D721Med (cell line): ENCODE results near the gene MEFV.
"Not testable (repeated sequence)": the region's sequence is repeated elsewhere in the genome, so short reads cannot be mapped to it uniquely, and the experiment has no call there.

ENCODE experiments used
- DNase-seq: peaks from one replicate; pipeline ENCODE4 v3.0.0; 2011; ENCODE audit warnings: low spot score; ENCODE audit not compliant: insufficient read length
- FAIRE-seq: peaks from 2 replicates; lab custom pipeline; 2011; peaks lifted over from hg19 to GRCh38; lab: Jason Lieb, UNC
- CTCF ChIP-seq: IDR thresholded peaks from 2 replicates; pipeline ENCODE4 v1.5.1; 2012; ENCODE audit warnings: mild to moderate bottlenecking, control low read depth; ENCODE audit not compliant: insufficient read depth; ENCODE audit errors: missing control alignments

MEFV gene

DNA sequence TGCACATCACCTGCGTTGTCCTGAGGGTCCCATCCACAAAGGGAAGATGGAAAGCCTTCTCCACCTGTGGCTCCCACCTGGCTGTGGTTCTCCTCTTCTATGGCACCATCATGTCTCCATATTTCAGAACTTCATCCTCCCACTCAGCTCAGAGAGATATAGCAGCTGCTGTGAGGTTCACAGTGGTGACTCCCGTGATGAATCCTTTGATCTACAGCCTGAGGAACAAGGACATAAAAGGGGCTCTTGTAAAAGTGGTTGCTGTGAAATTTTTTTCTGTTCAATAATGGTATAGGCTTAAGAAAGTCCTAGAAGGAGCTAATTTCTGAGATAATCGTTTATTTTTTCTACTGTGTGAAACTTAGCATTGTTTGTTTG, 40.2 kb downstream of the MEFV start:
- DNase-seq: no peak
- no peak for TF ChIP-seq CTCF
- FAIRE-seq: no peak

DNA sequence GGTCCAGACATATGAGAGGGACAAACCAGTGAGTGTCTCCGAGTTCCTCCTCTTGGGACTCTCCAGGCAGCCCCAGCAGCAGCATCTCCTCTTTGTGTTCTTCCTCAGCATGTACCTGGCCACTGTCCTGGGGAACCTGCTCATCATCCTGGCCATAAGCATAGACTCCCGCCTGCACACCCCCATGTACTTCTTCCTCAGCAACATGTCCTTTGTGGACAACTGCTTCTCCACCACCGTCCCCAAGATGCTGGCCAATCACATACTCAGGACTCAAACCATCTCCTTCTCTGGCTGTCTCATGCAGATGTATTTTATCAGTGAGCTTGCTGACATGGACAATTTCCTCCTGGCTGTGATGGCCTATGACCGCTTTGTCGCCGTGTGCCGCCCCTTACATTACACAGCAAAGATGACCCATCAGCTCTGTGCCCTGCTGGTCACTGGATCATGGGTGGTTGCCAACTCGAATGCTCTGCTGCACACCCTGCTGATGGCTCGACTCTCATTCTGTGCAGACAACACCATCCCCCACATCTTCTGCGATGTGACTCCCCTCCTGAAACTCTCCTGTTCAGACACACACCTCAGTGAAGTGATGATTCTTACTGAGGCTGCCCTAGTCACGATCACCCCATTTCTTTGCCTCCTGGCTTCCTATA, 40.7 kb downstream of the MEFV start:
- no peak for TF ChIP-seq CTCF
- FAIRE-seq: no peak
- no peak for DNase-seq

DNA sequence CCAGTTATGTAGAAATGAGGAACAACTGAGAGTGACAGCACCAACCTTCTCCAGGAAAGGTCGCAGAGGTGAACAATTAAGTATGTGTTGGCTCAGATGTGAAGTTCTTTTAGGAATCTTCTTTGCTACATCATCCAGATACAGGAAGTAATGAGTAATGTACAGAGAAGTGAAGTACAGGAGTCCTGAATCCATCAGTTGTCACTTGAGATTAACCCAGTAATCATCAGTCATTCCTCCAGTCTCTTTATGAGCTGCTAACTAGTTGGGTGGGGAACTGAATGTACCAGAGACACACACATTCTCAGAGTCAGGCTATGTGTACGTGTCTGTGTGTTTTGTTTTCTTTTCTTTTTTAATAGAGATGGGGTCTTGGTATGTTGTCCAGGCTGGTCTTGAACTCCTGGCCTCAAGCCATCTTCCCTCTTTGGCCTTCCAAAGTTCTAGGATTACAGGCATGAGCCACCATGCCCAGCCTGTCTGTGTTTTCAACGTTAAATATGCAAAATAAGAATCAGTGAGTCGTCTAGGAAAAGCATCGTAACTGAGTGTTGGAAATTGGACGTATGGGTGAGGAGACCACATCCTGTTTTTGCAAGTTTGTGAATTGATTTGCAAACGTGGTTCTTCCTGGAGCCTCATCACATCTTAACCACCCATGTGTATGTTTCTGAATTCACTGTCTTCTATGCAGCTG, 41.4 kb downstream of the MEFV start:
- FAIRE-seq: no peak
- DNase-seq: no peak

DNA sequence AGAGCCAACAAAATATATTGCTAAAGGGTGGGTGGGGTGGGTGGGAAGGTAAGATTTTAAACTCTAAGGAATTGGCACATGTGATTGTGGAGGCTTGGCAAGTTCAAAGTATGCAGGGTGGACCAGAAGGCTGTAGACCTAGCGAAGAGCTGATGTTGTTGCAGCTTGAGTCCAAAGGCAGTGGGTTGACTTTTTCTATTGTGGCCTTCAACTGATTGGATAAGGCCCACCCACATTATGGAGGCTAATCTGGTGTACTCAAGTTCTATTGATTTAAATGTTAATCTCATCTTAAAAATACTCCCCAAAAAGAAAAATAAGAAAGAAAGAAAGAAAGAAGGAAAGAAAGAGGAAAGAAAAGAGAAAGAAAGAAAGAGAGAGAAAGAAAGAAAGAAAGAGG, 43.9 kb downstream of the MEFV start:
- DNase-seq: no peak
- no peak for TF ChIP-seq CTCF
- no peak for FAIRE-seq

More for the DNA sequence above, 41.4 kb downstream of the MEFV start:
- no peak for TF ChIP-seq CTCF

GRCh38 chr16:3212006-3212405, 44.4 kb downstream of the MEFV start:
- no peak for DNase-seq
- TF ChIP-seq CTCF: no peak
- FAIRE-seq: no peak

DNA sequence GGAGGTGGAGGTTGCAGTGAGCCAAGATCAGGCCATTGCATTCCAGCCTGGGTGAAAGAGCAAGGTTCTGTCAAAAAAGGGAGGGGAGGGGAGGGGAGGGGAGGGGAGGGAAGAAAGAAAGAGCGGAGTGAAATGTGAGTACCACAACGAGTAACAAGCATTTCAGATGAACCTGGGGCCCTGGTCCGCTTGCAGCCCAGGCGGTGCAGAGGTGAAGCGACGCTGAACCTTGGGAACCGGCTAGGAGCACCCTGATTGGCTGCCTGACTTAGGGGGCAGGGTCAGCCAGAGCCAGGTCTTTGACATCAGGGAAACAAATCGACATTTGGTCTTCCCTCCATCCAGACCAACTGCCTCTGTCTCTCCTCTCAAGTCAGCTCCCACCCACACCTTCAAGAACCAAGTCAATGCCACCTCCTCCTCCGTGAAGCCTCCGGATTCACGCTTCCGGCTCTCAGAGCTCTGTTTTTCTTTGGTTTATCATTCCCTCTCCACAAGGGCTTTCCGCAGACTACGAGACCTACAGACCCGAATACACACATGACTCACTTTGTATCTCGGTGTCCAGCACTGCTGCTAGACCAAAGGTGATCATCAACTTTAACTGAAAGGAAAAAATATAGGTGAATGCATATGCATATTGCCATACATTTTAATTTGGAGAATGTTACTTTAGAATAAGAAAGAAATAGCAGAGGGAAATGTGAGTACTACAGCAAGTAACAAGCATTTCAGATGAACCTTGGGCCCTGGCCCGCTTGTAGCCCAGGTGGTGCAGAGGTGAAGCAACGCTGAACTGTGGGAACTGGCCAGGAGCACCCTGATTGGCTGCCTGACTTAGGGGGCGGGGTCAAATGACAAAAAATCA, 49.1 kb downstream of the MEFV start:
- TF ChIP-seq CTCF: no peak
- DNase-seq: no peak
- no peak for FAIRE-seq

- FAIRE-seq, DNase-seq: not testable (repeated sequence)
Measured at GRCh38 chr16:3205939-3206338, 50.5 kb downstream of the MEFV start.
